ENCODE data around the gene KCNA1.

DNA sequence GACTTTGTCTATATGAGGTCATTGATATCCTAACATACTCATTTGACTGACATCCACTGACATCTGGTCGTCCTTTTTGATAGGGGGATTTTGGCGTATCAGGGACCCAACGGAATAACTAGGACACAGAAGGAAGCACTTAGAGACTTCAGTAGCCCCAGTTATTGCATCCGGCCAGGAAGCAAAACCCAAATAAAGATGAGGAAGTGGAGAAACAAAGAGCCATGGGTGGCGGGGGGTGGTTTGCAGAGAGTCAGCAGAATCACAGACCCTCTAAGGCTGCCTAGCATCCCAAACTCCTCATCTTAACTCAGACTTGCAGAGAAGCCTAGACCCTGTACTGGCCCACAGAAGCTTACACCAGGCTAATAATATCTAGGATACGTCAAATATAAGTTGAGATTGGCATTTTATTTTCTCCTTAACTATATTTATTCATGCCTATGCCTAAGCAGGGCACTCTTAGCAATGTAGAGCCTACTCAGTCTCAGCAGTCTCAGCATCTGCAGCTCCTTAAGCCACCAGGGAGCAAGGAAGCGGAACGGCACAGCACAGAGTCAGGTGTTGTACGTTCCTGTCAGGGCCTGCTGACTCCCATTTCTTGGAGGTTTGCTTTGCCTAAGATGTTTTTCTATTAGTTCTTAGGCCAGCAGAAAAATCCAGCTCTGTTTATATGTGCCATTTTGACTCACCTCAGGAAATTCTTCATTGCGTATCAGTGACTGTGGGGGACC, 45.1 kb downstream of the KCNA1 start:
- TF ChIP-seq, protein P1, sequence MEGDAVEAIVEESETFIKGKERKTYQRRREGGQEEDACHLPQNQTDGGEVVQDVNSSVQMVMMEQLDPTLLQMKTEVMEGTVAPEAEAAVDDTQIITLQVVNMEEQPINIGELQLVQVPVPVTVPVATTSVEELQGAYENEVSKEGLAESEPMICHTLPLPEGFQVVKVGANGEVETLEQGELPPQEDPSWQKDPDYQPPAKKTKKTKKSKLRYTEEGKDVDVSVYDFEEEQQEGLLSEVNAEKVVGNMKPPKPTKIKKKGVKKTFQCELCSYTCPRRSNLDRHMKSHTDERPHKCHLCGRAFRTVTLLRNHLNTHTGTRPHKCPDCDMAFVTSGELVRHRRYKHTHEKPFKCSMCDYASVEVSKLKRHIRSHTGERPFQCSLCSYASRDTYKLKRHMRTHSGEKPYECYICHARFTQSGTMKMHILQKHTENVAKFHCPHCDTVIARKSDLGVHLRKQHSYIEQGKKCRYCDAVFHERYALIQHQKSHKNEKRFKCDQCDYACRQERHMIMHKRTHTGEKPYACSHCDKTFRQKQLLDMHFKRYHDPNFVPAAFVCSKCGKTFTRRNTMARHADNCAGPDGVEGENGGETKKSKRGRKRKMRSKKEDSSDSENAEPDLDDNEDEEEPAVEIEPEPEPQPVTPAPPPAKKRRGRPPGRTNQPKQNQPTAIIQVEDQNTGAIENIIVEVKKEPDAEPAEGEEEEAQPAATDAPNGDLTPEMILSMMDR (IDR thresholded peaks at IDR 0.05), result no peak
- TF ChIP-seq POLR2A (IDR thresholded peaks at IDR 0.05), result no peak

Data from thyroid gland (tissue), 4 donors.